SK-N-MC (cell line): ENCODE measurements around the gene TPRKB.

Experiments
- EZH2 ChIP-seq: fragments of 200-600 bp; sonication (generic); IDR thresholded peaks from one replicate; pipeline ENCODE4 v1.6.1; 2017; ENCODE audit warnings: antibody characterized with exemption
- FOXP2 ChIP-seq: optimal IDR thresholded peaks from 2 replicates; pipeline ENCODE3; 2011; ENCODE audit warnings: mild to moderate bottlenecking, moderate library complexity; ENCODE audit not compliant: insufficient read depth; ENCODE audit errors: extremely low read length, control extremely low read depth
- POLR2AphosphoS5 ChIP-seq: IDR thresholded peaks from 2 replicates; pipeline ENCODE4 v1.6.1; 2012; ENCODE audit warnings: mild to moderate bottlenecking, low read depth, low read length, borderline replicate concordance

- no peak for TF ChIP-seq EZH2
- TF ChIP-seq POLR2AphosphoS5, result no peak
- TF ChIP-seq FOXP2, result no peak
Observed at GRCh38 chr2:73776869-73777519, 39.8 kb upstream of the TPRKB start.
